HG03066 (cell line): ENCODE measurements around the gene SSR2.

ENCODE experiments used
- ATAC-seq: cut with Tn5 transposase; IDR thresholded peaks from one replicate; pipeline ENCODE4 v1.9.1; 2021; ENCODE audit warnings: low read depth; ENCODE audit not compliant: unreplicated experiment

The SSR2 gene

GRCh38 chr1:156020293-156021092 lies at the start of gene SSR2:
Gene SSR2, minus strand, starts transcription at chr1:156020951. Its CDS starts 784 bp downstream, at chr1:156020167.
- peak; percentile 98 for ATAC-seq

GRCh38 chr1:156070548-156070947 lies 49.8 kb upstream of the SSR2 start:
- no peak for ATAC-seq

GRCh38 chr1:156069490-156070455 lies 49.0 kb upstream of the SSR2 start:
- ATAC-seq: no peak

GRCh38 chr1:156067262-156067661 lies 46.5 kb upstream of the SSR2 start:
- no peak for ATAC-seq

GRCh38 chr1:156065871-156066270 lies 45.1 kb upstream of the SSR2 start:
- no peak for ATAC-seq

GRCh38 chr1:156065212-156065611 lies 44.5 kb upstream of the SSR2 start:
- no peak for ATAC-seq

GRCh38 chr1:156064615-156065014 lies 43.9 kb upstream of the SSR2 start:
- ATAC-seq: no peak

- ATAC-seq: no peak
Observed at GRCh38 chr1:156063997-156064285, 43.2 kb upstream of the SSR2 start.

- no peak for ATAC-seq
Observed at GRCh38 chr1:156062189-156062588, 41.4 kb upstream of the SSR2 start.

GRCh38 chr1:156060937-156061636 lies 40.3 kb upstream of the SSR2 start, which contains the start of gene RAB25:
Gene RAB25, plus strand, starts transcription at chr1:156061160. Its CDS starts 241 bp downstream, at chr1:156061401.
- ATAC-seq: no peak

GRCh38 chr1:156056326-156056849 lies 35.6 kb upstream of the SSR2 start:
- ATAC-seq: no peak

GRCh38 chr1:156055281-156056048 lies 34.7 kb upstream of the SSR2 start:
- no peak for ATAC-seq

- peak; percentile 80 for ATAC-seq
Observed at GRCh38 chr1:156054500-156055280, 33.9 kb upstream of the SSR2 start, which contains the start of gene LAMTOR2. Gene LAMTOR2, plus strand, starts transcription at chr1:156054782. Its CDS starts 108 bp downstream, at chr1:156054890.

GRCh38 chr1:156053768-156054499 lies 33.2 kb upstream of the SSR2 start, which contains the start of gene UBQLN4:
Gene UBQLN4, minus strand, starts transcription at chr1:156053798. Its CDS starts 97 bp downstream, at chr1:156053701.
- peak; percentile 49 for ATAC-seq

GRCh38 chr1:156052862-156053767 lies 32.4 kb upstream of the SSR2 start:
- no peak for ATAC-seq

GRCh38 chr1:156051011-156051725 lies 30.4 kb upstream of the SSR2 start:
- no peak for ATAC-seq

- no peak for ATAC-seq
Observed at GRCh38 chr1:156050376-156050775, 29.6 kb upstream of the SSR2 start.
